ENCODE data around the gene CYP2A7.
"Not testable (repeated sequence)": the region's sequence is repeated elsewhere in the genome, so short reads cannot be mapped to it uniquely, and the experiment has no call there.

CYP2A7 gene

GRCh38 chr19:40882062-40882461 lies at the start of gene CYP2A7:
Gene CYP2A7, minus strand, starts transcription at chr19:40882231. Its CDS starts 21 bp downstream, at chr19:40882210.
- peaks cover 19% of the 10 kb centered on the region for H3K27me3 Mint-ChIP-seq
- H3K36me3 Mint-ChIP-seq, H3K4me1 Mint-ChIP-seq, H3K9me3 Mint-ChIP-seq, H3K4me3 Mint-ChIP-seq: not testable (repeated sequence)
- peak within 1 kb of the TSS; percentile 74 for H3K27ac Mint-ChIP-seq

- H3K9me3 Mint-ChIP-seq, H3K36me3 Mint-ChIP-seq, H3K4me3 Mint-ChIP-seq, H3K27ac Mint-ChIP-seq, H3K4me1 Mint-ChIP-seq, H3K27me3 Mint-ChIP-seq: not testable (repeated sequence)
These were observed 48.8 kb upstream of the CYP2A7 start for GRCh38 chr19:40930799-40931198.

GRCh38 chr19:40929942-40930341 lies 47.9 kb upstream of the CYP2A7 start:
- not testable (repeated sequence) for H3K4me1 Mint-ChIP-seq, H3K9me3 Mint-ChIP-seq, H3K27me3 Mint-ChIP-seq, H3K27ac Mint-ChIP-seq, H3K36me3 Mint-ChIP-seq, H3K4me3 Mint-ChIP-seq

- Mint-ChIP-seq H3K4me3 (no peak overlapping the region), H3K27ac (no peak overlapping the region), H3K4me1 (no peaks in the 10 kb centered on the region), H3K9me3 (no peaks in the 10 kb centered on the region), H3K36me3 (peaks cover 3% of the 10 kb centered on the region), H3K27me3 (peaks cover 3% of the 10 kb centered on the region)
These were observed 46.8 kb upstream of the CYP2A7 start for GRCh38 chr19:40928850-40929249.

GRCh38 chr19:40927567-40927966 lies 45.5 kb upstream of the CYP2A7 start:
- H3K27me3 Mint-ChIP-seq: peaks cover 2% of the 10 kb centered on the region
- no peak overlapping the region for H3K27ac Mint-ChIP-seq
- H3K9me3 Mint-ChIP-seq: no peaks in the 10 kb centered on the region
- H3K4me1 Mint-ChIP-seq: no peaks in the 10 kb centered on the region
- H3K36me3 Mint-ChIP-seq: peaks cover 3% of the 10 kb centered on the region
- no peak overlapping the region for H3K4me3 Mint-ChIP-seq

GRCh38 chr19:40926276-40926675 lies 44.2 kb upstream of the CYP2A7 start:
- not testable (repeated sequence) for H3K36me3 Mint-ChIP-seq, H3K4me1 Mint-ChIP-seq, H3K4me3 Mint-ChIP-seq, H3K9me3 Mint-ChIP-seq, H3K27me3 Mint-ChIP-seq
- H3K27ac Mint-ChIP-seq: peak overlapping the region; percentile 8

- peaks cover 4% of the 10 kb centered on the region for H3K36me3 Mint-ChIP-seq
- no peak overlapping the region for H3K27ac Mint-ChIP-seq
- H3K4me3 Mint-ChIP-seq: no peak overlapping the region
- no peaks in the 10 kb centered on the region for H3K4me1 Mint-ChIP-seq
- peaks cover 2% of the 10 kb centered on the region for H3K27me3 Mint-ChIP-seq
- no peaks in the 10 kb centered on the region for H3K9me3 Mint-ChIP-seq
These were observed 41.9 kb upstream of the CYP2A7 start for GRCh38 chr19:40923934-40924391.

- H3K4me3 Mint-ChIP-seq, H3K27ac Mint-ChIP-seq, H3K4me1 Mint-ChIP-seq, H3K9me3 Mint-ChIP-seq, H3K27me3 Mint-ChIP-seq, H3K36me3 Mint-ChIP-seq: not testable (repeated sequence)
These were observed 40.5 kb upstream of the CYP2A7 start for GRCh38 chr19:40922237-40923160.

- H3K27ac Mint-ChIP-seq: no peak overlapping the region
- peaks cover 7% of the 10 kb centered on the region for H3K36me3 Mint-ChIP-seq
- peaks cover 2% of the 10 kb centered on the region for H3K27me3 Mint-ChIP-seq
- no peaks in the 10 kb centered on the region for H3K4me1 Mint-ChIP-seq
- H3K9me3 Mint-ChIP-seq: peaks cover 4% of the 10 kb centered on the region
- no peak overlapping the region for H3K4me3 Mint-ChIP-seq
These were observed 39.2 kb upstream of the CYP2A7 start for GRCh38 chr19:40921005-40921897.

- peaks cover 4% of the 10 kb centered on the region for H3K27me3 Mint-ChIP-seq
- H3K36me3 Mint-ChIP-seq: peaks cover 4% of the 10 kb centered on the region
- H3K4me1 Mint-ChIP-seq: no peaks in the 10 kb centered on the region
- H3K9me3 Mint-ChIP-seq: peaks cover 9% of the 10 kb centered on the region
- H3K27ac Mint-ChIP-seq: no peak overlapping the region
- H3K4me3 Mint-ChIP-seq: no peak overlapping the region
These were observed 38.4 kb upstream of the CYP2A7 start for GRCh38 chr19:40920300-40921004.

GRCh38 chr19:40919530-40920299 lies 37.7 kb upstream of the CYP2A7 start:
- H3K4me1 Mint-ChIP-seq, H3K27me3 Mint-ChIP-seq, H3K36me3 Mint-ChIP-seq, H3K4me3 Mint-ChIP-seq, H3K27ac Mint-ChIP-seq: not testable (repeated sequence)
- peaks cover 10% of the 10 kb centered on the region for H3K9me3 Mint-ChIP-seq

- H3K9me3 Mint-ChIP-seq: peaks cover 10% of the 10 kb centered on the region
- not testable (repeated sequence) for H3K4me1 Mint-ChIP-seq, H3K27ac Mint-ChIP-seq, H3K36me3 Mint-ChIP-seq, H3K4me3 Mint-ChIP-seq, H3K27me3 Mint-ChIP-seq
These were observed 36.3 kb upstream of the CYP2A7 start for GRCh38 chr19:40918303-40918702.

GRCh38 chr19:40908976-40909375 lies 26.9 kb upstream of the CYP2A7 start:
- peak overlapping the region; percentile 72 for H3K4me3 Mint-ChIP-seq
- peaks cover 3% of the 10 kb centered on the region for H3K36me3 Mint-ChIP-seq
- no peaks in the 10 kb centered on the region for H3K9me3 Mint-ChIP-seq
- peaks cover 17% of the 10 kb centered on the region for H3K4me1 Mint-ChIP-seq
- peaks cover 8% of the 10 kb centered on the region for H3K27me3 Mint-ChIP-seq
- H3K27ac Mint-ChIP-seq: no peak overlapping the region

- Mint-ChIP-seq H3K9me3 (no peaks in the 10 kb centered on the region), H3K36me3 (no peaks in the 10 kb centered on the region), H3K4me1 (peaks cover 17% of the 10 kb centered on the region), H3K27ac (no peak overlapping the region), H3K4me3 (peak overlapping the region; percentile 72), H3K27me3 (peaks cover 8% of the 10 kb centered on the region)
These were observed 26.1 kb upstream of the CYP2A7 start for GRCh38 chr19:40907968-40908735.
